Right cardiac atrium (tissue), 5 donors: ENCODE measurements around the gene HCFC1. TPM values are rescaled to one million over a fixed set of nuclear protein-coding genes. Genes with fewer than 3 reads are reported as not detected.

Experiments used
- ATAC-seq, 2 donors: fragments of 200-7000 bp; cut with Tn5 transposase; one replicate each; pipeline versions ENCODE4 v1.8.0 to v1.9.1; 2020; ENCODE audit warnings: moderate library complexity in 2 of 2, mild to moderate bottlenecking in 1 of 2
- DNase-seq, 3 donors: peaks; one replicate each; pipeline ENCODE4 v3.0.0-alpha.2; 2020
- H3K27ac ChIP-seq: one replicate; pipeline ENCODE4 v1.5.1; 2013; ENCODE audit warnings: mild to moderate bottlenecking, low read length, control low read depth, moderate library complexity
- H3K27me3 ChIP-seq: one replicate; pipeline ENCODE4 v1.6.1; 2013; ENCODE audit not compliant: control insufficient read depth, insufficient read depth
- H3K4me1 ChIP-seq: one replicate; pipeline ENCODE4 v1.6.1; 2013; ENCODE audit warnings: low read length; ENCODE audit not compliant: control insufficient read depth, insufficient read depth
- H3K4me3 ChIP-seq: one replicate; pipeline ENCODE4 v1.5.1; 2013; ENCODE audit warnings: low read length, control low read depth
- H3K9me3 ChIP-seq: one replicate; pipeline ENCODE4 v1.6.1; 2013; ENCODE audit warnings: low read length; ENCODE audit not compliant: control insufficient read depth
- WGBS: extraction: QIAGEN DNeasy Blood & Tissue Kit; methylation state at CpG from one replicate; pipeline ENCODE4 v1.1.7; 2013; 5-methylcytosine and 5-hydroxymethylcytosine counted together
- intact Hi-C, 4 donors: fragments of 100-400 bp; cut with DNase I; formaldehyde crosslinking; loops; one replicate each; pipeline versions ENCODE4 v1.11.0 to v1.14.0; 2022 to 2023
- polyA plus RNA-seq: library from polyadenylated mRNA; stranded (reverse); fragments of 200-250 nt; gene quantifications from one replicate; pipeline ENCODE4 v1.2.3, GENCODE V29; 2013
- total RNA-seq, 4 donors: library from RNA; stranded (reverse); fragmentation: NEBNext Ultra II Directional; extraction: Animal tissue kit (Norgen Biotek cat#: 25700); gene quantifications; one replicate each; pipeline ENCODE4 v1.2.1, GENCODE V29; 2021
- donor health status: healthy with polysubstance abuse.
- donor health status: DM: no; HTN: yes; CAD: no.
- donor health status: DM: no; HTN: no; CAD: no.
- donor health status: DM: no; HTN: yes; CAD: no; lungs with severe emphysema.
- donor health status: DM: yes; HTN: yes; CAD: no.

Gene HCFC1
- total and polyA plus RNA-seq, 5 donors = 17.3 to 41.4 (median 32.1) TPM

- intact Hi-C loops = loop anchor here in 1 of 4 donors (10.0 kb wide), 1 partner anchor 102 kb away; no protein-coding TSS in a partner anchor
- ATAC-seq (no peak), DNase-seq (no peak)
- WGBS = 84% methylated on average over 27 of the region's 27 CpGs
- Histone ChIP-seq H3K9me3 (no peaks in the 10 kb centered on the region), H3K27ac (no peak overlapping the region), H3K27me3 (no peaks in the 10 kb centered on the region), H3K4me1 (no peaks in the 10 kb centered on the region), H3K4me3 (no peak overlapping the region)
Measured at GRCh38 chrX:153906126-153906917, 65.3 kb downstream of the HCFC1 start.

- Histone ChIP-seq H3K27me3 (no peaks in the 10 kb centered on the region), H3K27ac (no peak overlapping the region), H3K9me3 (no peaks in the 10 kb centered on the region), H3K4me3 (no peak overlapping the region), H3K4me1 (no peaks in the 10 kb centered on the region)
- ATAC-seq (no peak), DNase-seq (no peak)
- 87% methylated on average over 32 of the region's 32 CpGs for WGBS
- intact Hi-C loops = loop anchor here in 1 of 4 donors (10.0 kb wide), 1 partner anchor 101 kb away; no protein-coding TSS in a partner anchor
Measured at GRCh38 chrX:153905481-153906095, 66.0 kb downstream of the HCFC1 start.

- Histone ChIP-seq H3K4me1 (no peaks in the 10 kb centered on the region), H3K4me3 (peak within 1 kb of the TSS; percentile 24), H3K27me3 (no peaks in the 10 kb centered on the region), H3K27ac (peak within 1 kb of the TSS; percentile 53), H3K9me3 (no peaks in the 10 kb centered on the region)
- ATAC-seq = peak; percentile 61 to 65
- intact Hi-C loops = loop anchor here in 1 of 4 donors (10.0 kb wide), 1 partner anchor 99 kb away; no protein-coding TSS in a partner anchor
- 39% methylated on average over 26 of the region's 26 CpGs for WGBS
- peak; percentile 46 to 81 (median 73) for DNase-seq
Measured at GRCh38 chrX:153903991-153904957, 67.3 kb downstream of the HCFC1 start, which contains the start of gene AVPR2. TSS of gene AVPR2 (plus strand) at chrX:153904673. CDS start at chrX:153905146, 473 bp downstream.

GRCh38 chrX:153903238-153903980 lies 68.2 kb downstream of the HCFC1 start:
- ATAC-seq (peak; percentile 42 to 48), DNase-seq (peak in 2 of 3 donors; percentile 76)
- Histone ChIP-seq H3K4me1 (no peaks in the 10 kb centered on the region), H3K27me3 (no peaks in the 10 kb centered on the region), H3K9me3 (no peaks in the 10 kb centered on the region), H3K4me3 (no peak overlapping the region), H3K27ac (no peak overlapping the region)
- intact Hi-C loops = loop anchor here in 1 of 4 donors (10.0 kb wide), 1 partner anchor 99 kb away; no protein-coding TSS in a partner anchor
- WGBS = 53% methylated on average over 18 of the region's 18 CpGs

GRCh38 chrX:153902385-153902784 lies 69.2 kb downstream of the HCFC1 start:
- no peak overlapping the region for H3K27ac ChIP-seq
- H3K27me3 ChIP-seq = no peaks in the 10 kb centered on the region
- WGBS = 58% methylated on average over 10 of the region's 10 CpGs
- H3K4me1 ChIP-seq = no peaks in the 10 kb centered on the region
- no peak overlapping the region for H3K4me3 ChIP-seq
- H3K9me3 ChIP-seq = no peaks in the 10 kb centered on the region
- DNase-seq (no peak), ATAC-seq (no peak)
- intact Hi-C loops = loop anchor here in 1 of 4 donors (10.0 kb wide), 1 partner anchor 98 kb away; no protein-coding TSS in a partner anchor

GRCh38 chrX:153901753-153902140 lies 69.9 kb downstream of the HCFC1 start:
- Histone ChIP-seq H3K4me1 (no peaks in the 10 kb centered on the region), H3K4me3 (no peak overlapping the region), H3K27ac (no peak overlapping the region), H3K9me3 (no peaks in the 10 kb centered on the region), H3K27me3 (no peaks in the 10 kb centered on the region)
- 37% methylated on average over 8 of the region's 8 CpGs for WGBS
- intact Hi-C loops = loop anchor here in 1 of 4 donors (10.0 kb wide), 1 partner anchor 97 kb away; no protein-coding TSS in a partner anchor
- DNase-seq (no peak), ATAC-seq (no peak)

- intact Hi-C loops = loop anchor here in 1 of 4 donors (10.0 kb wide), 1 partner anchor 96 kb away; no protein-coding TSS in a partner anchor
- DNase-seq (peak in 2 of 3 donors; percentile 63 to 65), ATAC-seq (peak; percentile 46 to 54)
- H3K4me1 ChIP-seq = no peaks in the 10 kb centered on the region
- 19% methylated on average over 26 of the region's 26 CpGs for WGBS
- peak overlapping the region; percentile 48 for H3K27ac ChIP-seq
- H3K9me3 ChIP-seq = no peaks in the 10 kb centered on the region
- H3K4me3 ChIP-seq = no peak overlapping the region
- H3K27me3 ChIP-seq = no peaks in the 10 kb centered on the region
Measured at GRCh38 chrX:153900831-153901752, 70.5 kb downstream of the HCFC1 start.

GRCh38 chrX:153897899-153898298 lies 73.7 kb downstream of the HCFC1 start:
- intact Hi-C loops = no loop called here
- no peak overlapping the region for H3K4me3 ChIP-seq

More at GRCh38 chrX:153897899-153898298, 73.7 kb downstream of the HCFC1 start:
- Histone ChIP-seq H3K27ac (no peak overlapping the region), H3K4me1 (no peaks in the 10 kb centered on the region), H3K27me3 (no peaks in the 10 kb centered on the region), H3K9me3 (no peaks in the 10 kb centered on the region)
- no peak for DNase-seq
- ATAC-seq = no peak
